Measurements from ENCODE around the gene DYNLT2B. TPM values are rescaled to one million over a fixed set of nuclear protein-coding genes. Genes with fewer than 3 reads are reported as not detected.
"Not testable (repeated sequence)": the region's sequence is repeated elsewhere in the genome, so short reads cannot be mapped to it uniquely, and the experiment has no call there.

The DYNLT2B gene
- total RNA-seq, 1 donor from 2014 or later = 18.5 TPM

DNA sequence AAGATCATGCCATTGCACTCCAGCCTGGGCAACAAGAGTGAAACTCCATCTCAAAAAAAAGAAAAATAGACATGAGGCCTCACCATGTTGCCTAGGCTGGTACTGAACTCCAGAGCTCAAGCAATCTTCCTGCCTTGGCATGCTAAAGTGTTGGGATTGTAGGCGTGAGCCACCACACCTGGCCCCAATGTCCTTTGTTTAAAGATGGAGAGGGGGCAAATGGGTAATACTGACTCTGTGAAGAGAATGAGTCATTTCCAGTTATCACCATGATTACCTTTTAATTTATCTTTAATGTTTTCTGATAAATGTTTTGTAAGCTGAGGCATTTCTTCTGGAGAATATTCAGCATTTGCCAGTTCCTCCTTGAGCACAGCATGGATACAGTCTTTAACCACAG, 2.2 kb downstream of the DYNLT2B start:
- no peak for DNase-seq (ENCODE audit: low spot score in 2 of 2, unreplicated experiment in 2 of 2)
- TF ChIP-seq, protein P1, sequence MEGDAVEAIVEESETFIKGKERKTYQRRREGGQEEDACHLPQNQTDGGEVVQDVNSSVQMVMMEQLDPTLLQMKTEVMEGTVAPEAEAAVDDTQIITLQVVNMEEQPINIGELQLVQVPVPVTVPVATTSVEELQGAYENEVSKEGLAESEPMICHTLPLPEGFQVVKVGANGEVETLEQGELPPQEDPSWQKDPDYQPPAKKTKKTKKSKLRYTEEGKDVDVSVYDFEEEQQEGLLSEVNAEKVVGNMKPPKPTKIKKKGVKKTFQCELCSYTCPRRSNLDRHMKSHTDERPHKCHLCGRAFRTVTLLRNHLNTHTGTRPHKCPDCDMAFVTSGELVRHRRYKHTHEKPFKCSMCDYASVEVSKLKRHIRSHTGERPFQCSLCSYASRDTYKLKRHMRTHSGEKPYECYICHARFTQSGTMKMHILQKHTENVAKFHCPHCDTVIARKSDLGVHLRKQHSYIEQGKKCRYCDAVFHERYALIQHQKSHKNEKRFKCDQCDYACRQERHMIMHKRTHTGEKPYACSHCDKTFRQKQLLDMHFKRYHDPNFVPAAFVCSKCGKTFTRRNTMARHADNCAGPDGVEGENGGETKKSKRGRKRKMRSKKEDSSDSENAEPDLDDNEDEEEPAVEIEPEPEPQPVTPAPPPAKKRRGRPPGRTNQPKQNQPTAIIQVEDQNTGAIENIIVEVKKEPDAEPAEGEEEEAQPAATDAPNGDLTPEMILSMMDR (IDR thresholded peaks at IDR 0.05; ENCODE audit: unreplicated experiment) = no peak
- H3K4me3 Mint-ChIP-seq = no peak overlapping the region
- H3K36me3 Mint-ChIP-seq = peaks cover 7% of the 10 kb centered on the region
- H3K27ac Mint-ChIP-seq = no peak overlapping the region
- no peaks in the 10 kb centered on the region for H3K9me3 Mint-ChIP-seq
- H3K4me1 Mint-ChIP-seq = no peaks in the 10 kb centered on the region
- no peaks in the 10 kb centered on the region for H3K27me3 Mint-ChIP-seq (ENCODE audit: low read depth)

DNA sequence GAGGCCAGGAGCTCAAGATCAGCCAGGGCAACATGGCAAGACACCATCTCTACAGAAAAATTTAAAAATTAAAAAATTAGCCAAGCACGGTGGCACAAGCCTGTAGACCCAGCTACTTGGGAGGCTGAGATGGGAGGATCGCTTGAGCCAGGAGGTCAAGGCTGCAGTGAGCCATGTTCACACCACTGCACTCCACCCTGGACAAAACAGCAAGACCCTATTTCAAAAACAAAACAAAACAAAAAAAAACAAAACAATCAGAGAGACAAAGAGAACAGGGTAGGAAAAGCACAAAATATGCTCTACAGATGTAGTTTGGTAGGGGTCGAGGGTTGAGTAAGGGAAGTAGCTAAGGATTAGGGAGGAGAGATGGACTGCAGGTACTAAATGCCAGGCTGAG, 3.4 kb downstream of the DYNLT2B start:
- H3K36me3 Mint-ChIP-seq = peaks cover 7% of the 10 kb centered on the region
- TF ChIP-seq, protein P1 (IDR thresholded peaks at IDR 0.05; ENCODE audit: unreplicated experiment) = no peak
- DNase-seq (ENCODE audit: low spot score in 2 of 2, unreplicated experiment in 2 of 2) = no peak
- H3K4me3 Mint-ChIP-seq = no peak overlapping the region
- H3K27me3 Mint-ChIP-seq (ENCODE audit: low read depth) = no peaks in the 10 kb centered on the region
- H3K4me1 Mint-ChIP-seq = no peaks in the 10 kb centered on the region
- H3K9me3 Mint-ChIP-seq = no peaks in the 10 kb centered on the region
- H3K27ac Mint-ChIP-seq = peak overlapping the region; percentile 32

DNA sequence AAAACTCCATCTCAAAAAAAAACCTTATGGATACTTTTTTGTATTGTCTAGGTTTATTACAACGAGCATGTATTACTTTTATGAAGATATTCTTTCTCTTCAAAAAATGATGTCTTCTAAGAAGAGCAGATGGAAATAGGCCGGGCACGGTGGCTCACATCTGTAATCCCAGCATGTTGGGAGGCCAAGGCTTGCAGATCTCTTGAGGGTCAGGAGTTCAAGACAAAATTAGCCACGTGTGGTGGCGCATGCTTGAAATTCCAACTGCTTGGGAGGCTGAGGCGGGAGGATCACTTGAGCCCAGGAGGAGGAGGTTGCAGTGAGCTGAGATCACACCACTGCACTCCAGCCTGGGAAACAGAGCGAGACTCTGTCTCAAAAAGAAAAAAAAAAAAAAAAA, 4.0 kb downstream of the DYNLT2B start:
- H3K4me3 Mint-ChIP-seq; DNase-seq (ENCODE audit: low spot score in 2 of 2, unreplicated experiment in 2 of 2); H3K27ac Mint-ChIP-seq; H3K27me3 Mint-ChIP-seq (ENCODE audit: low read depth); H3K36me3 Mint-ChIP-seq; H3K9me3 Mint-ChIP-seq; H3K4me1 Mint-ChIP-seq: not testable (repeated sequence)

DNA sequence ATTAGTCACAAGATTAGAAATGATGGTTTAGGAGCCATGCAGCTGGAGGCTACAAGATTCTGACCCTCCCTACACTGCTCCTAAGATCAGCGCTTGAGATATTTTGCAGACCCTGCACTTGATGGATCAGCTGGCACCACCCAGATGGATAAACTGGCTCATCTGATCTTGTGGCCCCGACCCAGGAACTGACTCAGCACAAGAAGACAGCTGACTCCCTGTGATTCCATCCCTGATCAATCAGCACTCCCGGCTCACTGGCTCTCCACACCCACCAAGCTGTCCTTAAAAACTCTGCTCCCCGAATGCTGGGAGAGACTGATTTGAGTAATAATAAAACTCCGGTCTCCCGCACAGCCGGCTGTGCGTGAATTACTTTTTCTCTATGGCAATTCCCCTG, 15.1 kb downstream of the DYNLT2B start:
- not testable (repeated sequence) for H3K4me1 Mint-ChIP-seq; DNase-seq (ENCODE audit: low spot score in 2 of 2, unreplicated experiment in 2 of 2); H3K27me3 Mint-ChIP-seq (ENCODE audit: low read depth); H3K9me3 Mint-ChIP-seq; H3K4me3 Mint-ChIP-seq; H3K27ac Mint-ChIP-seq
- H3K36me3 Mint-ChIP-seq = peaks cover 17% of the 10 kb centered on the region

DNA sequence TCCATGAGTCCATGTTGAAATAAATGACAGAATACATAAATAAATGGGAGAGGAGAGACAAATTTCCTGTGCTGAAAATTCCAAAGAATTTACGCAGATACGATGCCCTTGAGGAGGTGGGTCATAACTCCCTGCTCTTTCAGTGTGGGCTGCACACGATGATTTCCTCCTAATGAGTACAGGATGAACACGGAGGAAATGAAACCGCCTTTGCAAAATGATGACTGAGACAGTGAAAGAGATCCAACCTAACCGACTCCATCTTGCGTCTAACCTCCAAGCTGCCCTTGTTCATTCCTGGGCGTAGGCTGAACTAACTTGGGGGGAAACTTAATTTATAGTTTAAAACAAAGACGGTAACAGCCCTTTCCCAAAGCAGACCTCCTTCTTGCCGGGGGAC, 15.5 kb downstream of the DYNLT2B start:
- not testable (repeated sequence) for H3K9me3 Mint-ChIP-seq; DNase-seq (ENCODE audit: low spot score in 2 of 2, unreplicated experiment in 2 of 2); H3K4me1 Mint-ChIP-seq; H3K27ac Mint-ChIP-seq; H3K4me3 Mint-ChIP-seq; H3K27me3 Mint-ChIP-seq (ENCODE audit: low read depth)
- peaks cover 17% of the 10 kb centered on the region for H3K36me3 Mint-ChIP-seq

DNA sequence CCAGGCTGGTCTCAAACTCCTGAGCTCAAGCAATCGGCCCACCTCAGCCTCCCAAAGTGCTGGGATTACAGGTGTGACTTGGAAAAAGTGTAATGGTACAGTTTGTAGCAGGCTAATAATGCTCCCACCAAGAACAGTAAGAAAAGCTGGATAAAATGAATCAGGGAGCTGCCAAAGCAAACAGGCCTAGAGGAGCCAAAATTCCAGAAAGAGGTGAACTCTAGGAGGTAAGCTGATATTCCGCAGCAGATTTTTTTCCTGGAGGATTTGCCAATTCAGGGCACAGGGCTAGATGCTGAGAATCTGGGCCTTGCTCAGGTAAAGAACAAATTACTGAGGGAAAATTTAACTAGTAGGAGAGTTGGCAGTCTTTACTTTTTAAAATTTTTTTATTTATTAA, 19.5 kb downstream of the DYNLT2B start:
- H3K36me3 Mint-ChIP-seq = peaks cover 15% of the 10 kb centered on the region
- no peaks in the 10 kb centered on the region for H3K9me3 Mint-ChIP-seq
- TF ChIP-seq, protein P1 (IDR thresholded peaks at IDR 0.05; ENCODE audit: unreplicated experiment) = no peak
- H3K4me1 Mint-ChIP-seq = no peaks in the 10 kb centered on the region
- H3K27me3 Mint-ChIP-seq (ENCODE audit: low read depth) = no peaks in the 10 kb centered on the region
- no peak for DNase-seq (ENCODE audit: low spot score in 2 of 2, unreplicated experiment in 2 of 2)
- no peak overlapping the region for H3K4me3 Mint-ChIP-seq
- no peak overlapping the region for H3K27ac Mint-ChIP-seq

DNA sequence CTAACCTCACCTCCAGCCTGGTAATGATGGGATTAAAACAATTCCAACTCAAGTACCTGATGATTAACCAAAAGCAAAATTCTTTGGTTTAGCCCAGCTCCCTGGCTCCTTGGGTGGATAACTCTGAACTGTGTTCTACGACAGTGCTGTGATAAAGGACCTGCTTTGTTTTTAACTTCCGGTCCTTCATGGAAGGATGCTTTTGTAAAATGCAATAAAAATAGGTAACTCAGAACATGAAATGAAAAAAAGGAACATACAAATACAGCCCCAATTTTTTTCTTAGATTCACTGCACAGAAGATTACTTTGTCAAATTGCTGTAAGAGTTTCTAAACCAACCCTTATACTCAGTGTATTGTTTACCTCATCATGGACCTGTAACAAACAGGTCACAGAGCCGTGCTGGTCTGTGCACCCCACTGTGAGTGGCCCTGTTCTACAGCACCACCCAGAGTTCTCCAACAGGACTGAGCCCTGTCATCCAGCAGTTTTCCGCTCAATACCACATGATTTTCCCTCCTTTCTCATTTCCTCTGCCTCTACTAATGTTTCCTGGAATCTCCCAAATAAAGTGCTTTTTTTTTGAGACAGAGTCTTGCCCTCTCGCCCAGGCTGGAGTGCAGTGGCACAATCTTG, 25.6 kb downstream of the DYNLT2B start:
- H3K27ac Mint-ChIP-seq = no peak overlapping the region
- no peaks in the 10 kb centered on the region for H3K9me3 Mint-ChIP-seq
- peaks cover 6% of the 10 kb centered on the region for H3K4me1 Mint-ChIP-seq
- peaks cover 4% of the 10 kb centered on the region for H3K36me3 Mint-ChIP-seq
- DNase-seq (ENCODE audit: low spot score in 2 of 2, unreplicated experiment in 2 of 2) = no peak
- TF ChIP-seq, protein P1 (IDR thresholded peaks at IDR 0.05; ENCODE audit: unreplicated experiment) = no peak
- no peak overlapping the region for H3K4me3 Mint-ChIP-seq
- no peaks in the 10 kb centered on the region for H3K27me3 Mint-ChIP-seq (ENCODE audit: low read depth)

Data from mesothelial cell of epicardium (in vitro differentiated cells).